GM08714 (cell line): ENCODE data around the gene GNA12.
A peak's percentile ranks its signal among the peaks of the same experiment; 100 is the strongest.

Experiments
- H3K4me3 ChIP-seq: fragments of 200-500 bp; sonication (Bioruptor generic); 2 replicates; pipeline ENCODE4 v1.5.1; 2014; ENCODE audit warnings: mild to moderate bottlenecking, low read length, inconsistent platforms
- ZNF274 ChIP-seq: IDR thresholded peaks from 2 replicates; pipeline ENCODE4 v1.6.1; 2012; ENCODE audit warnings: mild to moderate bottlenecking, low read depth, low read length

GNA12 gene

GRCh38 chr7:2844153-2845033 is at the start of gene GNA12:
GNA12 (minus strand) TSS chr7:2844308; CDS start chr7:2844161, 147 bp downstream.
- TF ChIP-seq ZNF274: no peak
- H3K4me3 ChIP-seq: peak within 1 kb of the TSS; percentile 72

GRCh38 chr7:2893411-2893861 is 49.3 kb upstream of the GNA12 start:
- no peak for TF ChIP-seq ZNF274
- H3K4me3 ChIP-seq: peak overlapping the region; percentile 54; the same call in 1 of the 2 replicates

GRCh38 chr7:2892549-2892948 is 48.4 kb upstream of the GNA12 start:
- no peak overlapping the region for H3K4me3 ChIP-seq
- TF ChIP-seq ZNF274: no peak

GRCh38 chr7:2887816-2888215 is 43.7 kb upstream of the GNA12 start:
- TF ChIP-seq ZNF274: no peak
- no peak overlapping the region for H3K4me3 ChIP-seq

- no peak overlapping the region for H3K4me3 ChIP-seq
- TF ChIP-seq ZNF274: no peak
These were observed 42.8 kb upstream of the GNA12 start for GRCh38 chr7:2886900-2887299.

- no peak overlapping the region for H3K4me3 ChIP-seq
- TF ChIP-seq ZNF274: no peak
These were observed 42.3 kb upstream of the GNA12 start for GRCh38 chr7:2886391-2886790.

GRCh38 chr7:2884161-2884560 is 40.1 kb upstream of the GNA12 start:
- TF ChIP-seq ZNF274: no peak
- no peak overlapping the region for H3K4me3 ChIP-seq

- no peak for TF ChIP-seq ZNF274
- H3K4me3 ChIP-seq: no peak overlapping the region
These were observed 39.0 kb upstream of the GNA12 start for GRCh38 chr7:2883101-2883500.

- no peak for TF ChIP-seq ZNF274
- H3K4me3 ChIP-seq: no peak overlapping the region
These were observed 38.0 kb upstream of the GNA12 start for GRCh38 chr7:2882111-2882510.

GRCh38 chr7:2880874-2881533 is 36.9 kb upstream of the GNA12 start:
- TF ChIP-seq ZNF274: no peak
- H3K4me3 ChIP-seq: no peak overlapping the region

GRCh38 chr7:2880051-2880450 is 35.9 kb upstream of the GNA12 start:
- no peak for TF ChIP-seq ZNF274
- no peak overlapping the region for H3K4me3 ChIP-seq

GRCh38 chr7:2879354-2879753 is 35.2 kb upstream of the GNA12 start:
- no peak for TF ChIP-seq ZNF274
- H3K4me3 ChIP-seq: no peak overlapping the region

GRCh38 chr7:2878306-2878705 is 34.2 kb upstream of the GNA12 start:
- H3K4me3 ChIP-seq: no peak overlapping the region
- no peak for TF ChIP-seq ZNF274

- TF ChIP-seq ZNF274: no peak
- H3K4me3 ChIP-seq: no peak overlapping the region
These were observed 32.1 kb upstream of the GNA12 start for GRCh38 chr7:2876031-2876731.
